PFSK-1 (cell line): ENCODE data around the gene ST3GAL6.

Experiments used
- POLR2AphosphoS5 ChIP-seq: IDR thresholded peaks from 2 replicates; pipeline ENCODE4 v1.6.1; 2012; ENCODE audit warnings: low read depth, mild to moderate bottlenecking, control low read depth, low read length, moderate library complexity
- SIN3A ChIP-seq: IDR thresholded peaks from 2 replicates; pipeline ENCODE4 v1.6.1; 2012; ENCODE audit warnings: mild to moderate bottlenecking, low read length, moderate library complexity, borderline replicate concordance; ENCODE audit not compliant: insufficient read depth
- TAF1 ChIP-seq: IDR thresholded peaks from 2 replicates; pipeline ENCODE4 v1.6.1; 2012; ENCODE audit warnings: low read length, control low read depth, borderline replicate concordance; ENCODE audit not compliant: insufficient read depth

DNA sequence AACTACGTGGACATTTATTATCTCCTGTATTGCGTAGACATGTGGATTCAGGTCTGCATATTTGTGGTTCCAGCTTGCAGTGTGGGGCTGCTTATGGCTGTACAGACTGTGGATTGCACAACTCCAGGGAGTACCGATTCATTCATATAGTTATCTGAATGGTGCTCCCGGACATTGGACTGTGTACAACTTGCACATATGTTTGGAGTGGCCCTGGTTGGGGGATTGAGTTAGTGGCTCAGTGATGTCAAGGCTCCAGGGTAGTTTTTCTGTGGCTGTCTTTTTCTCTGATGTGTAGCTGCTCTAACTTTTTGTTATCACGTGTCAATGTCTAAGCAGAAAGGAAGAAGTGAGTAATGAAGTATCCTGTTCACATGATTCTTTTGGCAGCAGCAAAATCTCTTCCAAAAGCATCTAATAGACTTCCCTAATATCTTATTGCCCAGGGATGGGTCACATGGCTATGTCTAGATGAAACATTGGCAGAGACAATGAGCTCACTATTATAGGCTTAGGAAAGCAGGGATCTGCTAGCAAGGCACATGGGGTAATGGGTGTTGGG lies 15.8 kb downstream of the ST3GAL6 start:
- no peak for TF ChIP-seq SIN3A
- TF ChIP-seq TAF1, result no peak
- no peak for TF ChIP-seq POLR2AphosphoS5
